ENCODE data around the gene PTPRD. TPM values are rescaled to one million over a fixed set of nuclear protein-coding genes. Genes with fewer than 3 reads are reported as not detected.
"Not testable (repeated sequence)": the region's sequence is repeated elsewhere in the genome, so short reads cannot be mapped to it uniquely, and the experiment has no call there.

PTPRD gene
- polyA plus RNA-seq, 3 donors = 114 to 130 (median 117) TPM

- DNase-seq (ENCODE audit: extremely low read depth in 1 of 11, low read depth in 9 of 11, low spot score in 4 of 11) = not testable (repeated sequence)
Observed at GRCh38 chr9:8697565-8697964, 1915.2 kb downstream of the PTPRD start.

GRCh38 chr9:8696516-8696915, 1916.3 kb downstream of the PTPRD start:
- DNase-seq (ENCODE audit: extremely low read depth in 1 of 11, low read depth in 9 of 11, low spot score in 4 of 11) = no peak

GRCh38 chr9:8694983-8695588, 1917.7 kb downstream of the PTPRD start:
- no peak for DNase-seq (ENCODE audit: extremely low read depth in 1 of 11, low read depth in 9 of 11, low spot score in 4 of 11)

- DNase-seq (ENCODE audit: extremely low read depth in 1 of 11, low read depth in 9 of 11, low spot score in 4 of 11) = no peak
Observed at GRCh38 chr9:8693464-8693863, 1919.3 kb downstream of the PTPRD start.

- DNase-seq (ENCODE audit: extremely low read depth in 1 of 11, low read depth in 9 of 11, low spot score in 4 of 11) = no peak
Observed at GRCh38 chr9:8686516-8686915, 1926.3 kb downstream of the PTPRD start.

- no peak for DNase-seq (ENCODE audit: extremely low read depth in 1 of 11, low read depth in 9 of 11, low spot score in 4 of 11)
Observed at GRCh38 chr9:8685825-8686224, 1927.0 kb downstream of the PTPRD start.

GRCh38 chr9:8684978-8685708, 1927.7 kb downstream of the PTPRD start:
- no peak for DNase-seq (ENCODE audit: extremely low read depth in 1 of 11, low read depth in 9 of 11, low spot score in 4 of 11)

- no peak for DNase-seq (ENCODE audit: extremely low read depth in 1 of 11, low read depth in 9 of 11, low spot score in 4 of 11)
Observed at GRCh38 chr9:8683496-8683895, 1929.3 kb downstream of the PTPRD start.

GRCh38 chr9:8680658-8681057, 1932.1 kb downstream of the PTPRD start:
- DNase-seq (ENCODE audit: extremely low read depth in 1 of 11, low read depth in 9 of 11, low spot score in 4 of 11) = no peak

GRCh38 chr9:8680157-8680556, 1932.6 kb downstream of the PTPRD start:
- no peak for DNase-seq (ENCODE audit: extremely low read depth in 1 of 11, low read depth in 9 of 11, low spot score in 4 of 11)

GRCh38 chr9:8679371-8679822, 1933.4 kb downstream of the PTPRD start:
- DNase-seq (ENCODE audit: extremely low read depth in 1 of 11, low read depth in 9 of 11, low spot score in 4 of 11) = no peak

GRCh38 chr9:8677741-8678140, 1935.1 kb downstream of the PTPRD start:
- no peak for DNase-seq (ENCODE audit: extremely low read depth in 1 of 11, low read depth in 9 of 11, low spot score in 4 of 11)

GRCh38 chr9:8674536-8674935, 1938.3 kb downstream of the PTPRD start:
- DNase-seq (ENCODE audit: extremely low read depth in 1 of 11, low read depth in 9 of 11, low spot score in 4 of 11) = no peak

- no peak for DNase-seq (ENCODE audit: extremely low read depth in 1 of 11, low read depth in 9 of 11, low spot score in 4 of 11)
Observed at GRCh38 chr9:8673830-8674229, 1939.0 kb downstream of the PTPRD start.

- no peak for DNase-seq (ENCODE audit: extremely low read depth in 1 of 11, low read depth in 9 of 11, low spot score in 4 of 11)
Observed at GRCh38 chr9:8670751-8671150, 1942.1 kb downstream of the PTPRD start.

GRCh38 chr9:8668751-8669150, 1944.1 kb downstream of the PTPRD start:
- DNase-seq (ENCODE audit: extremely low read depth in 1 of 11, low read depth in 9 of 11, low spot score in 4 of 11) = no peak

GRCh38 chr9:8668231-8668630, 1944.6 kb downstream of the PTPRD start:
- no peak for DNase-seq (ENCODE audit: extremely low read depth in 1 of 11, low read depth in 9 of 11, low spot score in 4 of 11)

- no peak for DNase-seq (ENCODE audit: extremely low read depth in 1 of 11, low read depth in 9 of 11, low spot score in 4 of 11)
Observed at GRCh38 chr9:8666060-8666459, 1946.7 kb downstream of the PTPRD start.

GRCh38 chr9:8660383-8660782, 1952.4 kb downstream of the PTPRD start:
- DNase-seq (ENCODE audit: extremely low read depth in 1 of 11, low read depth in 9 of 11, low spot score in 4 of 11) = peak; percentile 18 to 51 (median 35)

GRCh38 chr9:8659108-8659507, 1953.7 kb downstream of the PTPRD start:
- DNase-seq (ENCODE audit: extremely low read depth in 1 of 11, low read depth in 9 of 11, low spot score in 4 of 11) = no peak

- DNase-seq (ENCODE audit: extremely low read depth in 1 of 11, low read depth in 9 of 11, low spot score in 4 of 11) = no peak
Observed at GRCh38 chr9:8655071-8655470, 1957.7 kb downstream of the PTPRD start.

Data from renal cortex interstitium (tissue), 11 donors.